ENCODE results near the gene MPPED1.

GRCh38 chr22:43478621-43479300, 66.9 kb downstream of the MPPED1 start:
- TF ChIP-seq CTCF (IDR thresholded peaks at IDR 0.05) (no peak), POLR2A (IDR thresholded peaks at IDR 0.05) (no peak), POLR2AphosphoS5 (IDR thresholded peaks at IDR 0.05) (no peak)
